Measurements from ENCODE around the gene DARS1.

Gene DARS1

DNA sequence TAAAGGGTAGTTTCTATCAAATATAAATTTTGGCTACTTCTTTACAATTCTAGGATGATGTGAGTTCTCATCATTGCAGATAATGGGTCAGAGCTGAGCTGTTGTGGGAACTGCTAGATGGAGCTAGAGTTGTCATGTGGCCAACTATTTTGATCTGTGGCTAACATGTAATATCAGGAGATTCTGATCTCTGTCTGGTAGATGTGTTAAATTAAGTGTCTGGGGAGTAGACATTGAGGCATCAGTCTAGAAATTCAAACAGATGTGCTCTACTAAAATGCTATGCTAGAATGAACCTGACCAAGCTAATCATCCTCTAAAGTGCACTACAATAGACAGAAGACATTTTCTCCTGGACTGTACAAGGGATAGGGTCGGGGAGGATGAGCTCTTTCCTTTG is 30.3 kb upstream of the DARS1 start:
- no peak for DNase-seq (ENCODE audit: low spot score)

- DNase-seq (ENCODE audit: low spot score) = no peak
Measured at GRCh38 chr2:136014411-136014810, 29.0 kb upstream of the DARS1 start.

- no peak for DNase-seq (ENCODE audit: low spot score)
Measured at GRCh38 chr2:136013955-136014354, 28.5 kb upstream of the DARS1 start.

- no peak for DNase-seq (ENCODE audit: low spot score)
Measured at GRCh38 chr2:136013136-136013685, 27.8 kb upstream of the DARS1 start.

GRCh38 chr2:136012315-136012714 is 26.9 kb upstream of the DARS1 start:
- no peak for DNase-seq (ENCODE audit: low spot score)

DNA sequence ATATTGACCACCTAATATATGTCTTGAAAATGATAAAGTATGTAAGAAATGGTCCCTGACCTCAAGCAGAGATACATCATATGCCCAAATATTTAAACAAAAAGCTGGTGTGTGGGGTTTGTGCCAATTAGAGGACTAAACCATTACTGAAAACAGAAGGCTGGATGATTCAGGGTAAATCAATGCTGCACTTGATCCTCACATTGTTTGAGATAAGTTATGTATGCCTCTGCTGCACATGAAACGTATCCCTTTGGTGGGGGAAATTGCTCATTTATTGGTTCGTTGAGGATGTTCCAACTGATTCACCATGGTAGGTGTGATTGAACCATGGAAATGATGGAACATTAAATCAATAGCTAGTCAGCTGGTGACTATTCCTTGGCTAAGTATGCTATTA is 24.7 kb upstream of the DARS1 start:
- no peak for DNase-seq (ENCODE audit: low spot score)

DNA sequence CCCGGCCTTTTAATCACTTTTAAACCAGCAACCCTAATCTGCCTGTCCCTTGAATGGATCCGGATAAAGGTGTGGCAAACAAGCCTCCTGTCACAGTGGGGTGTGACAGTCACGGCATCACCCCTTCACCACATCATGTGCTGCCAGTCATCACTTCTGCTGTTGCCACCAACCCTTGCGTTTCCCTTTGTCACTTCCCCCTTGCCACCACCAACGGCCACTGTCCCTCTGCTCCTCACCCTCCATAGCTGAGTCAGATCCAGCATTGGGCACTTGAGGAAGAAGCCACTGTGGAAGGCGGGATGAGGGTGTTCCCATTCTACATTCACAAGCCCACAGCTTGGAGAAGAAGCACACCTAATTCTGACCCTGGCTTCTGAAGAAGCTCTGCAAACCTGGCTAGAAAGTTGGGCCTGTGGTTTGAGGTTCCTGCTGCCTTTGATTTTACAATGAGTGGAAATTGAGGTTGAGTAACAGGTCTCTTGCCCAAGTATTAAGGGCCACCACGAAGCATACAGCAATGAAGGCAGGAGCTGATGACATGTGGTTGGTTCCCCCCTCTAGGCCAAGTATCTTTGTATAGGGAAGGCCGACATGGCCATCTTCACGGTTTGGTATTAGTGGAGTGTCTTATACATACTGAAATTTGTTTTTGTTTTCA is 22.9 kb upstream of the DARS1 start:
- DNase-seq (ENCODE audit: low spot score) = no peak

DNA sequence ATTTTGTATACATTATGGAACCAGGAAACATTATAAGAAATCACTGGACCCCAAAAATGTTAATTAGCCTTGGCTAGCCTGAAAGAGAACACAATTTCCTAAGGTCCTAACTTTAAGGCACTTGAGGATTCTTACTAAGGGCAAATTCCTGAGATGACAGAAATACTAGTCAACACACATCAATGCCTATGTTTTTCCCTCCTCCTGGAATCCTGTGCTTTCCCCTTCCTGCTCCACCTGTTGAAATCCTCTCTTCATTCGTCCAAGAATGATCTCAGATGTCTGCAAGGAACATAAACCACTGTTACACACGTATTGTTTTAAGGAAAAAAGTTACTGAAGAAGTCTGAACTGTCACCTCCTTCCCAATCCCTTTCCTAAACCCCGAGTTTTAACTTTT is 21.2 kb upstream of the DARS1 start:
- no peak for DNase-seq (ENCODE audit: low spot score)

DNA sequence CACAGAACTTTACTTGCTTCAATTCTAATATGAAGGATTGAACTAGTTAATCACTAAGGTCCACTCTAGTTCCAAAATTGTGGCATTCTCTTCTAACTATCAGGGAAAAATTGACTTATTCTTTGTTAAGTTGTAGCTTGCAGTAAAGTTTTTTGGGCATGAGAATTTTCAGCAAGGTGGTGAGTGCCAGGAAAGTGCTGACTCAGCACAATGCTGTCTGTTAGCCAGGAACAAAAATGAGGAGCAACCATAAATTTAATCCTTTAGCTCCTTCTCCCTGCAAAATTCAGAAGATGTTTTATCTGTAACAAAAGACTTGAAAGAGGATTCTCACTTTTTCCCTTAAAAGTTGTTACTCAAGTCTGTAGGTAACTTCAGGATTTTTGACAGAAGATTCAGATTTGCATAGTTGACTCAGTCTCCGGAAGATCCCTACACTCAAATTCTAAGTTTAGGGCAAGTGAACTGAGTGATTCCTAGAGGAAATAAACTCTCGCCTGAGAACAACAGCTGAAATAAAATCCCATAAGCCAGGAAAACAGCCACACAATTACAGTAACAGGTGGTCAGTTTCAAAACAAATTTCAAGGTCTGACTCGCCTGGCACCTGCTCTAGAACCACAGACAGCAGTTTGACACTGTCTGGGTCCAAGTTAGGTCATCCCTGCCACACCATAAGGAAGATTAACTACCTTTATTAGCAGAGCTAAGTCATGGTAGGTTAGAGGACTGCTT is 20.2 kb upstream of the DARS1 start:
- DNase-seq (ENCODE audit: low spot score) = no peak

- DNase-seq (ENCODE audit: low spot score) = no peak
Measured at GRCh38 chr2:136004965-136005364, 19.5 kb upstream of the DARS1 start.

- DNase-seq (ENCODE audit: low spot score) = no peak
Measured at GRCh38 chr2:136001131-136001530, 15.7 kb upstream of the DARS1 start.

GRCh38 chr2:136000502-136000901 is 15.1 kb upstream of the DARS1 start:
- DNase-seq (ENCODE audit: low spot score) = no peak

GRCh38 chr2:135999899-136000298 is 14.5 kb upstream of the DARS1 start:
- no peak for DNase-seq (ENCODE audit: low spot score)

- DNase-seq (ENCODE audit: low spot score) = no peak
Measured at GRCh38 chr2:135998879-135999278, 13.5 kb upstream of the DARS1 start.

DNA sequence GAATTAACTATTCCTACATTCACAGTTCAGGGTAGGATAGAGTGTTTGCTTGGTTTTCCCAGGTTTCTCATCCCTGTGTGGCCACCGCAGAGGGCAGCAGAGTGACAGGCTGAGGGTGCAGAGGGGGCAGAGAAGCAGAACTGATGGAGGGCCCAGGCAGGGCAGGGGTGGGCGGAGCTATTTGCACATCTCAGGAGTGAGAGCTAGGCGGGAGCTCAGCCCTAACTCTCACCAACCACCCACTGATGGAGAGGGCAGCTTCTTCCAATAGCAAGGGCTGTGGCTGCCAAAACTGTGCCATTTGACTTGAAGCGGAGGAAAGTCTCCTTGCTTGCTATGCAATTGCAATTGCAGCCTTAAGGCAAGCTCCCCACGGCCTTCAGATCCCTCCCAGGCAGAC is 12.0 kb upstream of the DARS1 start:
- DNase-seq (ENCODE audit: low spot score) = no peak

DNA sequence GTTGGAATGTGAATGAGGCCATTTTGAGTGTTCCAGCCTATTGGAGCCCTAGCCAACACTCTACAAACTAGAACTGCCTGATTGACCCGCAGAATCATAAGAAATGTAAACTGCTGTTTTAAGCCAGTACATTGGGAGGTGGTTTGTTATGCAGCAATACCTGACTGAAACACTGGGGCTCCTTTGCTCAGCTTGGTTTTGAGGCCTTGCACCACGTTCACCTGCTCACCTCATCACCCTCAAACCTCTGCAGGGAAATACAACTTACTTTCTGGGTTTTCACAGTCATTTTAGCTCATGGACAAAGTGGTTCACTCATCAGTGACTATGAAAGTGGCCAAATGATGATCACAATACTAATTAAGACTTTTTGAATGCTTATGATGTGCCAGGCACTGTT is 10.9 kb upstream of the DARS1 start:
- no peak for DNase-seq (ENCODE audit: low spot score)

- DNase-seq (ENCODE audit: low spot score) = no peak
Measured at GRCh38 chr2:135994281-135994680, 8.9 kb upstream of the DARS1 start.

DNA sequence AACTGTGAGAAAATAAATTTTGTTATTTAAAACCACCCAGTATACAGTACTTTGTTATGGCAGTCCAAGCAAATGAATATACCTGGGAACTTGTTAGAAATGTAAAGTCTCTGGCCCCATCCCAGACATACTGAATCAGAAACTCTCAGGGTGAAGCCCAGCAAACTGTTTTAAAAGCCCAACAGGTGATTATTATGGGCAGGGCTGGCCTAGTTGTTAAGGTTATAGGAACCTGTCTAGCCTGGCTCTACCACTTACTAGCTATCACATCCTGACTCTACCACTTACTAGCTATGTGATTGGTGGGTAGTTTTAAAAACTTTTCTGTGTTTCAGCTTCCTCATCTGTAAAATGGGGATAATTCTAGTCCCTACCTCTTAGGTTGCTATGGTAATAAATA is 8.0 kb upstream of the DARS1 start:
- no peak for DNase-seq (ENCODE audit: low spot score)

DNA sequence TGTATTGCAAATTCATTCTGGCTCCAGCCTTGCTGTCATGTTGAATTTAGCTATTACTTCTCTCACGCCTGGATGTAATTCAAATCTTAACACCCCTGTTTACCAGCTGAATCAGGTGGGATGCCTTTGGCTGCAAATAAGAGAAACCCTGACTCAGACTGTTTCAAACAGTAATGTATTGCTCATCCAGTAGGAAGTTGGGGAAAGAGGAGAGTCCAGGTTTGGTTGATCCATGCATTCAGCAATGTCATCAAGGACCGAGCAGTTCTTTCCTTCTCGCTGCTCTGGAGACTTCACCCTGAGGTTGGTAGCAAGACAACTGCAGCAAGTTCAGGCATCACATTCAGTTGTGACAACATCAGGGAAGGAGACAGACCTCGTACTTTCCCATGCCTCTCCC is 6.4 kb upstream of the DARS1 start:
- no peak for DNase-seq (ENCODE audit: low spot score)

GRCh38 chr2:135987441-135987840 is 2.0 kb upstream of the DARS1 start:
- no peak for DNase-seq (ENCODE audit: low spot score)

GRCh38 chr2:135986507-135986906 is 1.1 kb upstream of the DARS1 start:
- no peak for DNase-seq (ENCODE audit: low spot score)

- DNase-seq (ENCODE audit: low spot score) = no peak
Measured at GRCh38 chr2:135985826-135986393, 484 bp upstream of the DARS1 start.

Measured in hematopoietic multipotent progenitor cell treated with erythropoietin and hydrocortisone succinate and interleukin-3 and kit ligand, for 15 days (in vitro differentiated cells).